Activated naive CD8-positive, alpha-beta T cell treated with anti-CD3 and anti-CD28 coated beads for 36 hours (primary cell): ENCODE data around the gene SPZ1. TPM values are rescaled to one million over a fixed set of nuclear protein-coding genes. Genes with fewer than 3 reads are reported as not detected.
"Not testable (repeated sequence)": the region's sequence is repeated elsewhere in the genome, so short reads cannot be mapped to it uniquely, and the experiment has no call there.

Source experiments
- DNase-seq: peaks from one replicate; pipeline ENCODE4 v3.0.0; 2021
- H3K27ac Mint-ChIP-seq: one replicate; pipeline ENCODE4 v1.8.0; 2022; ENCODE audit warnings: mild to moderate bottlenecking, moderate library complexity, mixed read lengths
- H3K27me3 Mint-ChIP-seq: one replicate; pipeline ENCODE4 v1.8.0; 2022; ENCODE audit warnings: mild to moderate bottlenecking, mixed read lengths
- H3K36me3 Mint-ChIP-seq: one replicate; pipeline ENCODE4 v1.8.0; 2021; ENCODE audit warnings: mild to moderate bottlenecking, mixed read lengths
- H3K4me1 Mint-ChIP-seq: one replicate; pipeline ENCODE4 v1.8.0; 2021; ENCODE audit warnings: mixed read lengths
- H3K4me3 Mint-ChIP-seq: one replicate; pipeline ENCODE4 v1.8.0; 2022; ENCODE audit warnings: mild to moderate bottlenecking, moderate library complexity, mixed read lengths
- H3K9me3 Mint-ChIP-seq: one replicate; pipeline ENCODE4 v1.8.0; 2022; ENCODE audit warnings: mixed read lengths
- total RNA-seq, 2 experiments: library from RNA; stranded (reverse); gene quantifications; one replicate each; pipeline ENCODE4 v1.2.3, GENCODE V29; 2021

Gene SPZ1, protein sequence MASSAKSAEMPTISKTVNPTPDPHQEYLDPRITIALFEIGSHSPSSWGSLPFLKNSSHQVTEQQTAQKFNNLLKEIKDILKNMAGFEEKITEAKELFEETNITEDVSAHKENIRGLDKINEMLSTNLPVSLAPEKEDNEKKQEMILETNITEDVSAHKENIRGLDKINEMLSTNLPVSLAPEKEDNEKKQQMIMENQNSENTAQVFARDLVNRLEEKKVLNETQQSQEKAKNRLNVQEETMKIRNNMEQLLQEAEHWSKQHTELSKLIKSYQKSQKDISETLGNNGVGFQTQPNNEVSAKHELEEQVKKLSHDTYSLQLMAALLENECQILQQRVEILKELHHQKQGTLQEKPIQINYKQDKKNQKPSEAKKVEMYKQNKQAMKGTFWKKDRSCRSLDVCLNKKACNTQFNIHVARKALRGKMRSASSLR
- not detected for total RNA-seq

DNA sequence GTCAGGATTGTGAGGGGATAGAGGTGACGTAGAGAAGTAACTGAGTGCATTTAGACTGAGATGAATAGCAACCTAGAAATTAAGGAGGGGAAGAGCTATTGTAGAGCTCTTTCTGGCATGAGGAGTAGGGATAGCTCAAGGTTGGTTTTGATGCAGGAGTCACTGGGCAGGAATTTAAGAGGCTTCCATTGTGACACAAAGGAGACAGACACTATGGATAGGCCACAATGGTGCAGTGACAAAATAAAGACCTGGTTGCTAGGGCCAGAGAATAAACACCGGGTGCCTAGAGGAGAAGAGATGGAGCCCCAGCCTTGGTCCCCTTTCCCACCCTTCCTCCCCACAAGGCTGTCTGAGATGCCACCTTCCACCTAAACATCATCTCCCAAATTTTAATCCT is at the start of gene SPZ1:
Gene SPZ1 (plus strand): TSS at position 301 of the 400 bp plus-strand sequence. CDS start 214 bp downstream, outside the sequence.
- Mint-ChIP-seq H3K27ac (no peak within 1 kb of the TSS), H3K4me3 (no peak within 1 kb of the TSS), H3K9me3 (no peaks in the 10 kb centered on the region), H3K36me3 (no peaks in the 10 kb centered on the region), H3K4me1 (no peaks in the 10 kb centered on the region), H3K27me3 (peaks cover 14% of the 10 kb centered on the region)
- DNase-seq: no peak

DNA sequence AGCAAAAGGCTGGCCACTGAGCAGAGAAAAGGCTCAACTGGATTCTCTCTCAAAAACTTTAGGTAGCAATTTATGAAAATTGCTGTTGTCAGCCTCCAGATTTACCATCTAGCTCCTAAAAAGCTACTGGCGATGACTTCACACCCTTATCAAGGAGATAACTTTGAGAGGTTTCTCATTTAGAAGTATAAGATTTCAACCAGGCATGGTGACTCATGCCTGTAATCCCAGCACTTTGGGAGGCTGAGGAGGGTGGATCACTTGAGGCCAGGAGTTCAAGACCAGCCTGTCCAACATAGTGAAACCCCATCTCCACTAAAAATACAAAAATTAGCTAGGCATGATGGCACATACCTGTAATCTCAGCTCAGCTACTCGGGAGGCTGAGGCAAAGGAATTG is 49.3 kb upstream of the SPZ1 start:
- H3K27me3 Mint-ChIP-seq, DNase-seq, H3K9me3 Mint-ChIP-seq, H3K36me3 Mint-ChIP-seq, H3K4me3 Mint-ChIP-seq: not testable (repeated sequence)
- Mint-ChIP-seq H3K4me1 (peaks cover 27% of the 10 kb centered on the region), H3K27ac (peak overlapping the region; percentile 94)

DNA sequence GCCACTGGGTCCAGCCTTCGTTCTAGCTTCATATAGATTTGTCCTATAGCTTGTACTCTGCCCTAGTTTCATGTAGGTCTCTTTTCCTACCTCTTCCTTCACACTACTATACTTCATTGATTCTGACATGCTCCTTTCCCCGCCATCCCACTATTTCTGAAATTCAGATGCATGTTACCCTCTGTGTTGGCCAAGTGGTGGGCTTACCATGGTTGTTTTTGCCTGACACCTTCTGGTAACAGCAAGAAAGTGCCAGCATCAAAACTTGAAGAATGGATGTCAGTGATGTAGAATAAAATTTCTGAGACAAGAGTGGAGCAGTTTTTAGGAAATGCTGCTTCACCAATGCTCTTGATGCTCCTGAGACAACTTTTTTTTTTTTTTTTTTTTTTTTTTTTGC is 44.5 kb upstream of the SPZ1 start:
- Mint-ChIP-seq H3K4me1 (peaks cover 16% of the 10 kb centered on the region), H3K36me3 (no peaks in the 10 kb centered on the region), H3K27ac (no peak overlapping the region), H3K9me3 (no peaks in the 10 kb centered on the region), H3K27me3 (no peaks in the 10 kb centered on the region), H3K4me3 (no peak overlapping the region)
- DNase-seq: no peak

DNA sequence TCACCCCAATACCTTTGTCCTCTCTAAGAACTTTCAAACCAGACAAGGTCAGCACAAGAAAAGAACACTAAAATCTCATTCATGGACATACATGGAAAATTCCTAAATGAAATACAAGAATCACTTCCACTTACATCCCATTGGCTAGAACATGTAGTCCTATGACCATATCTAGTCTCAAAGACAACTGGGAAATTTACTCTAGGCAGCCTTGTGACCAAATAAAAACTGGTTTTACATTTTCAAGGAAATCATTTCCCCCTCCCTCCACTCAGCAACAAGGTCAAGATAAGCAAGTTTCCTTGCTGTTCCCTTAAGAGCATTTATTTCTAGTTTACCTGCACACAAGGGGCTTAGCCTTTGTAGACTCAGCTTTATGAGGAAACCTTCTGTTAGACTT is 43.6 kb upstream of the SPZ1 start:
- no peaks in the 10 kb centered on the region for H3K36me3 Mint-ChIP-seq
- no peak for DNase-seq
- H3K27ac Mint-ChIP-seq: no peak overlapping the region
- no peaks in the 10 kb centered on the region for H3K9me3 Mint-ChIP-seq
- H3K4me1 Mint-ChIP-seq: peaks cover 12% of the 10 kb centered on the region
- H3K4me3 Mint-ChIP-seq: no peak overlapping the region
- no peaks in the 10 kb centered on the region for H3K27me3 Mint-ChIP-seq

DNA sequence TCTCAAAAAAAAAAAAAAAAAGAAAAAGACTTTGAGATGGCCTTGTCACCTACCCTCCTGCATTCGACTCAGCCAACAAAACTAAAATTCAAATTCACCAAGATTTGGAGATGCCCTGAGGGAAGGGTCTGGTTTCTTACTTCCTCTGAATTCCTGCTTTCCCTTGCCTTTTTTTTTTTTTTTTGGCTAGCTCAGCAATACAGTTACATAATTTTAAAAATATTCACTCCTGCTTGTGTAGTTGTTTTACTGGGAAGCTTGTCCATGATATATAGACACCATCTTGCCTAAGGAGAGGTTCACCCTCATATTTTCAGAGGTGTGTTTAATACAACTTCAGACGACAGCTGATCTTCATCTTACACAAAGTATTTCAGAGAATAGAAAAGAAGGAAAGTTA is 42.6 kb upstream of the SPZ1 start:
- Mint-ChIP-seq H3K27ac (no peak overlapping the region), H3K4me1 (peaks cover 10% of the 10 kb centered on the region), H3K27me3 (no peaks in the 10 kb centered on the region), H3K4me3 (no peak overlapping the region), H3K36me3 (no peaks in the 10 kb centered on the region), H3K9me3 (no peaks in the 10 kb centered on the region)
- DNase-seq: no peak

DNA sequence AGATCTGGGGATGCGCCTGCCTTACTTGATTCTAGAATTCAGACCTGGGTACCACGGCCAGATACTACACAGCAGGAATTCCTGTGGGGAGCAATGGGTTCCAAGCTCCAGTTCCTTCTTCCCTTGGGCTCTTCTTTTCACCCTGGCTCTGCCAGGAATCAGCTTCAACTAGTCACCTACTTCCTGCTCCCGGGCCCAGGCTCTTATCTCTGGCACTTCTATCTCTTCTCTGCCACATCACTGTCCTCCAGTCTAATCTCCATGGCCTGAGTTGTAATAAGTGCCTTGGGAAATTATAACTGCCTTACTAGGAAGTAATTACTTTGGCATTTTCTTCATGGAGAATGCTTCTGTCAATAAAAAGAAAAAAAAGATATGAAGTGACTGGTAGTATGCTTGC is 37.7 kb upstream of the SPZ1 start:
- peaks cover 24% of the 10 kb centered on the region for H3K4me1 Mint-ChIP-seq
- no peak overlapping the region for H3K27ac Mint-ChIP-seq
- H3K4me3 Mint-ChIP-seq: no peak overlapping the region
- DNase-seq: no peak
- H3K27me3 Mint-ChIP-seq: no peaks in the 10 kb centered on the region
- H3K36me3 Mint-ChIP-seq: no peaks in the 10 kb centered on the region
- H3K9me3 Mint-ChIP-seq: peaks cover 6% of the 10 kb centered on the region

DNA sequence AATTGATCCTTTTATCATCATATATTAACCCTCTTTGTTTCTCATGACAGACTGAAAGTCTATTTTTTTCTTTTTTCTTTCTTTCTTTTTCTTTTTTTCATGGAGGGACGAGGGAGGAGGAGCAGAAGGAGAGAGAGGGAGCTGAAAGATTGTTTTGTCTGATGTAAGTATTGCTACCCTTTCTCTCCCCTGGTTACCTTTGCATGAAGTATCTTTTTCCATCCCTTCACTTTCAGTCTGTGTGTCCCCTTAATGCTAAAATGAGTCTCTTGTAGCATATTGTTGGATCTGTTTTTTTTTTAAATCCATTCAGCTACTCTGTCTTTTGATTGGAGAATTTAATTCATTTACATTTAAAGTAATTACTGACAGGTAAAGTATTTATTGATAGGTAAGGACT is 36.4 kb upstream of the SPZ1 start:
- H3K27ac Mint-ChIP-seq: peak overlapping the region; percentile 78
- peaks cover 24% of the 10 kb centered on the region for H3K4me1 Mint-ChIP-seq
- H3K27me3 Mint-ChIP-seq: no peaks in the 10 kb centered on the region
- no peak for DNase-seq
- H3K36me3 Mint-ChIP-seq: no peaks in the 10 kb centered on the region
- H3K9me3 Mint-ChIP-seq: peaks cover 6% of the 10 kb centered on the region
- no peak overlapping the region for H3K4me3 Mint-ChIP-seq

DNA sequence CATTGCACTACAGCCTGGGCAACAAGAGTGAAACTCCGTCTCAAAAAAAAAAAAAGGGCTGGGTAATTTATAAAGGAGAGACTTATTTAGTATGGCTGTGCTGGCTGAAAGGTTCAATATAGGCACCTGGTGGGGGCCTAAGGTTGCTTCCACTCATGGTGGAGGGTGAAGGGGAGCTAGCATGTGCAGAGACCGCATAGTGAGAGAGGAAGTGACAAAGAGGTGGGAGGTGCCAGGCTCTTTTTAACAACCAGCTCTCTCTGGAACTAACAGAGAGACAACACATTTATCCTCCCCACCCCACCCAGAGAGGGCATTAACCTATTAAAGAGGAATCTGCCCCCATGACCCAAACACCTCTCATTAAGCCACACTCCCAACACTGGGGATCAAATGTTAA is 35.1 kb upstream of the SPZ1 start:
- Mint-ChIP-seq H3K27ac (peak overlapping the region; percentile 83), H3K4me1 (peaks cover 24% of the 10 kb centered on the region), H3K9me3 (peaks cover 6% of the 10 kb centered on the region), H3K36me3 (no peaks in the 10 kb centered on the region), H3K27me3 (no peaks in the 10 kb centered on the region), H3K4me3 (no peak overlapping the region)
- DNase-seq: peak; percentile 29

DNA sequence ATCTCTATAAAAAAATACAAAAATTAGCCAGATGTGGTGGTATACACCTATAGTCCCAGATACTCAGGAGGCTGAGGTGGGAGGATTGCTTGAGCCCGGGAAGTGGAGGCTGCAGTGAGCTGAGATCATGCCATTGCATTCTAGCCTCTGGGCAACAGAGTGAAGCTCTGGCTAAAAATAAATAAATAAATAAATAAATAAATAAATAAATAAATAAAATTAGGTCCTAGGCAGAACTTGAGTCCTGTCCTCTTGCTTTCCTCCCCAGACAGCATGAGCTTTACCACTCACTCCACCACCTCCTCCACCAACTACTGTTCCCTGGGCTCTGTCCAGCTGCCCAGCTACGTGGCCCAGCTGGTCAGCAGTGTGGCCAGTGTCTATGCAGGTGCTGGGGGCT is 31.6 kb upstream of the SPZ1 start:
- H3K27ac Mint-ChIP-seq: no peak overlapping the region
- H3K36me3 Mint-ChIP-seq: no peaks in the 10 kb centered on the region
- H3K4me3 Mint-ChIP-seq: no peak overlapping the region
- DNase-seq: no peak
- peaks cover 15% of the 10 kb centered on the region for H3K4me1 Mint-ChIP-seq
- peaks cover 5% of the 10 kb centered on the region for H3K9me3 Mint-ChIP-seq
- H3K27me3 Mint-ChIP-seq: no peaks in the 10 kb centered on the region

DNA sequence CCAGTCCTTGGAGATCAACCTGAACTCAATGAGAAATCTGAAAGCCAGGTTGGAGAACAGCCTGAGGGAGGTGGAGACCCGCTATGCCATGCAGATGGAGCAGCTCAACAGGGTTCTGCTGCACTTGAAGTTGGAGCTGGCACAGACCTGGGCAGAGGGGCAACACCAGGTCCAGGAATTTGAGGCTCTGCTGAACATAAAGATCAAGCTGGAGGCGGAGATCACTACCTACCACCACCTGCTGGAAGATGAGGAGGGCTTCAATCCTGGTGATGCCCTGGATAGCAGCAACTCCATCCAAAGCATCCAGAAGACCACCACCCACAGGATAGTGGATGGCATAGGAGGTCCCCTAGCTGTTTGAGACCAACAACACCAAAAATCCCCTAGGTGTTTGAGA is 30.5 kb upstream of the SPZ1 start:
- H3K27me3 Mint-ChIP-seq: no peaks in the 10 kb centered on the region
- H3K4me1 Mint-ChIP-seq: peaks cover 9% of the 10 kb centered on the region
- no peak overlapping the region for H3K27ac Mint-ChIP-seq
- DNase-seq: no peak
- H3K36me3 Mint-ChIP-seq: no peaks in the 10 kb centered on the region
- no peak overlapping the region for H3K4me3 Mint-ChIP-seq
- H3K9me3 Mint-ChIP-seq: no peaks in the 10 kb centered on the region

DNA sequence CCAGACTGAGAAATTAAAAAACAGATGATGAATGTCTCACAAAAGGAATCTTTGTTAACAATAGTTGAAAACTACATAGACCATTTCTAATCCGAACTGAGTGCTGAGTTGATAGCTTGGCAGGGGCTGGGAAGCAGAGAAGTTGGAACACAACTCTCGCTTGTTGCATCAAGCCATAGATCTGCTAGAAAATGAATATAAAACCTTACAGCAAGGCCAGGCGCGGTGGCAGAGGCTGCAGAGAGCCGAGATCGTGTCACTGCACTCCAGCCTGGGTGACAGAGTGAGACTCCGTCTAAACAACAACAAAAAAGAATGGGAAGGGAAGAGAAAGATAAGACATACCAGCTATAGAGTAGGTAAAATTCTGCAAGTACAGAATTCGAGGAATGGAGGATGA is 28.0 kb upstream of the SPZ1 start:
- Mint-ChIP-seq H3K36me3 (no peaks in the 10 kb centered on the region), H3K4me3 (no peak overlapping the region), H3K9me3 (no peaks in the 10 kb centered on the region), H3K27ac (no peak overlapping the region), H3K4me1 (no peaks in the 10 kb centered on the region), H3K27me3 (no peaks in the 10 kb centered on the region)
- DNase-seq: no peak

DNA sequence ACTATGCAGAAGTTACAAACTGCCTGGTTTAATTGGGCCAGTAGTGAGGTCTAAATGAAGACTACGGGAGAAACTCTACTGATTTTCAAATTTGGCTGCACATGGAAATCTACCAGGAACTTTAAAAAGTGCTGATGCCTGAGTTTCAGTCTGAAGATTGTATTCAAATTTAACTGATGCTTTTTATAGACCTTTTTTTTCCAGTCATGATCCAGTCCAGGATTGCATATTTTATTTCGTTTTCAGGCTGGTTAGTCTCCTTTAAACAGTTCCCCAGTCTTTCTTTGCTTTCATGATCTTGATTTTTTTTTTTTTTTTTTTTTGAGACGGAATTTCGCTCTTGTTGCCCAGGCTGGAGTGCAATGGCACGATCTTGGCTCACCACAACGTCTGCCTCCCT is 23.7 kb upstream of the SPZ1 start:
- no peak for DNase-seq
- Mint-ChIP-seq H3K27me3 (no peaks in the 10 kb centered on the region), H3K9me3 (no peaks in the 10 kb centered on the region), H3K27ac (no peak overlapping the region), H3K36me3 (no peaks in the 10 kb centered on the region), H3K4me1 (no peaks in the 10 kb centered on the region), H3K4me3 (no peak overlapping the region)

DNA sequence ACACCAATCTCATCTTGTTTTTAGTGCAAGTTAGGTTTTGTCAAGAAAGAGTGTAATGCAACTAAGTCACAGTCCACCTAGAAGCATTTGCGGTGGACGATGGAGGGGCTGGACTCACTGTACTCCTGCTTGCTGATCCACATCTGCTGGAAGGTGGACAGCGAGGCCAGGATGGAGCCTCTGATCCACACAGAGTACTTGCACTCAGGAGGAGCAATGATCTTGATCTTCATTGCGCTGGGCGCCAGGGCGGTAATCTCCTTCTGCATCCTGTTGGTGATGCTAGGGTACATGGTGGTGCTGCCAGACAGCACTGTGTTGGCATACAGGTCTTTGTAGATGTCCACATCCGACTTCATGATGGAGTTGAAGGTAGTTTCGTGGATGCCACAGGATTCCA is 20.2 kb upstream of the SPZ1 start:
- Mint-ChIP-seq H3K27ac (no peak overlapping the region), H3K9me3 (no peaks in the 10 kb centered on the region), H3K36me3 (no peaks in the 10 kb centered on the region), H3K4me3 (no peak overlapping the region), H3K27me3 (no peaks in the 10 kb centered on the region), H3K4me1 (no peaks in the 10 kb centered on the region)
- DNase-seq: no peak

DNA sequence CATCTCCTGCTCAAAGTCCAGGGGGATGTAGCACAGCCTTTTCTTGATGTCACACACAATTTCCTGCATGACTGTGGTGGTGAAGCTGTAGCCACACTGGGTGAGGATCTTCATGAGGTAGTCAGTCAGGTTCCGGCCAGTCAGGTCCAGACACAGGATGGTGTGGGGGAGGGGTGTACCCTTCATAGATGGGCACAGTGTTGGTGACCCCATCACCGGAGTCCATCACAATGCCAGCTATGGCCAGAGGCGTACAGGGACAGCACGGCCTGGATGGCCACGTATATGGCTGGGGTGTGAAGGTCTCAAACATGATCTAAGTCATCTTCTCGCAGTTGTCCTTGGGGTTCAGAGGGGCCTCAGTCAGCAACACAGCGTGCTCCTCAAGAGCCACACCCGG is 19.7 kb upstream of the SPZ1 start:
- no peak overlapping the region for H3K4me3 Mint-ChIP-seq

DNA sequence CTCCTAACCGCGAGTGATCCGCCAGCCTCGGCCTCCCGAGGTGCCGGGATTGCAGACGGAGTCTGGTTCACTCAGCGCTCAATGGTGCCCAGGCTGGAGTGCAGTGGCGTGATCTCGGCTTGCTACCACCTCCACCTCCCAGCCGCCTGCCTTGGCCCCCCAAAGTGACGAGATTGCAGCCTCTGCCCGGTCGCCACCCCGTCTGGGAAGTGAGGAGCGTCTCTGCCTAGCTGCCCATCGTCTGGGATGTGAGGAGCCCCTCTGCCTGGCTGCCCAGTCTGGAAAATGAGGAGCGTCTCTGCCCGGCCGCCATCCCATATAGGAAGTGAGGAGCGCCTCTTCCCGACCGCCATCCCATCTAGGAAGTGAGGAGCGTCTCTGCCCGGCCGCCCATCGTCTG is 19.0 kb upstream of the SPZ1 start:
- H3K27ac Mint-ChIP-seq, DNase-seq, H3K36me3 Mint-ChIP-seq, H3K4me3 Mint-ChIP-seq, H3K27me3 Mint-ChIP-seq, H3K4me1 Mint-ChIP-seq, H3K9me3 Mint-ChIP-seq: not testable (repeated sequence)

More for the DNA sequence above, 19.7 kb upstream of the SPZ1 start:
- Mint-ChIP-seq H3K9me3 (no peaks in the 10 kb centered on the region), H3K27me3 (no peaks in the 10 kb centered on the region), H3K27ac (no peak overlapping the region), H3K36me3 (no peaks in the 10 kb centered on the region), H3K4me1 (no peaks in the 10 kb centered on the region)
- no peak for DNase-seq

DNA sequence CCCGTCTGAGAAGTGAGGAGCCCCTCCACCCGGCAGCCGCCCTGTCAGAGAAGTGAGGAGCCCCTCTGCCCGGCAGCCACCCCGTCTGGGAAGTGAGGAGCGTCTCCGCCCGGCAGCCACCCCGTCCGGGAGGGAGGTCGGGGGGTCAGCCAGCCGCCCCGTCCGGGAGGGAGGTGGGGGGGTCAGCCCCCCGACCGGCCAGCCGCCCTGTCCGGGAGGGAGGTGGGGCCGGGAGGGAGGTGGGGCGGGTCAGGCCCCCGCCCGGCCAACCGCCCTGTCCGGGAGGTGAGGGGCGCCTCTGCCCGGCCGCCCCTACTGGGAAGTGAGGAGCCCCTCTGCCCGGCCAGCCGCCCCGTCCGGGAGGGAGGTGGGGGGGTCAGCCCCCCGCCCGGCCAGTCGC is 18.5 kb upstream of the SPZ1 start:
- H3K27me3 Mint-ChIP-seq, H3K9me3 Mint-ChIP-seq, H3K4me1 Mint-ChIP-seq, H3K36me3 Mint-ChIP-seq, H3K4me3 Mint-ChIP-seq, DNase-seq, H3K27ac Mint-ChIP-seq: not testable (repeated sequence)
